Measurements from ENCODE around the gene MALT1. TPM values are rescaled to one million over a fixed set of nuclear protein-coding genes. Genes with fewer than 3 reads are reported as not detected.

The MALT1 gene
- polyA plus RNA-seq, 3 donors = 18.3 to 24.9 (median 23.8) TPM

DNA sequence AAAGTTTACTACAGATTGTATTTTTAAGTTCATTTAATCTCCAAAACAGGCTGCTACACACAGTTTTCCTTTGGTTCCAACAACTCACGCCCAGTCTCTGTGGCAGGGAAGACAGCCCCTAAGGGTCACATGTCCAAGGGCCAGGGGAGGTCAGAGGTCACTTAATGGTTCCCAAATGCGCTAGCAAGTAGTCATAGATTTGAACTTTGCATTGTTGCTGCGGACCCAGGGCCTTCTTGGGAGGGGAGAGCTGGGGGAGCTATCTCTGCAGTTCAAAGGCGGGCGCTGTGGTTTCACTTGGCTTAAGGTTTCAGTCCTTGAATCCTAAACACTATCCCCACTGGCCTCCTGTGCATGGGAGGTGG is 118.6 kb downstream of the MALT1 start:
- intact Hi-C loops (cut with micrococcal nuclease) = no loop called here
- Mint-ChIP-seq H3K4me1 (no peaks in the 10 kb centered on the region), H3K4me3 (no peak overlapping the region), H3K9me3 (no peaks in the 10 kb centered on the region), H3K27me3 (ENCODE audit: low read depth in 3 of 3) (peaks cover 0 to 5% (median 4%) of the 10 kb centered on the region in 3 donors), H3K36me3 (no peaks in the 10 kb centered on the region), H3K27ac (no peak overlapping the region)
- Histone ChIP-seq H3K4me2 (replicated peaks; ENCODE audit: extremely low read depth, low read length, poor library complexity, severe bottlenecking) (no peak overlapping the region), H3K4me1 (ENCODE audit: control insufficient read depth in 1 of 2, insufficient read depth in 2 of 2, low read length in 2 of 2) (no peaks in the 10 kb centered on the region), H3K9ac (ENCODE audit: insufficient read depth, low read length, poor library complexity, severe bottlenecking) (no peak overlapping the region), H3K27ac (ENCODE audit: low read depth in 1 of 2, low read length in 2 of 2) (no peak overlapping the region), H2AFZ (ENCODE audit: insufficient read depth, low read depth, low read length, poor library complexity, severe bottlenecking) (no peak overlapping the region), H3K36me3 (replicated peaks in 1 of 2; ENCODE audit: control insufficient read depth in 1 of 2, insufficient read depth in 2 of 2, low read length in 2 of 2) (no peaks in the 10 kb centered on the region), H3K9me3 (replicated peaks in 1 of 2; ENCODE audit: control insufficient read depth in 1 of 2, insufficient read depth in 1 of 2, low read length in 2 of 2) (no peaks in the 10 kb centered on the region), H3K27me3 (ENCODE audit: control insufficient read depth in 2 of 2, insufficient read depth in 2 of 2, low read length in 2 of 2) (no peaks in the 10 kb centered on the region), H3K79me2 (ENCODE audit: insufficient read depth, low read length) (no peaks in the 10 kb centered on the region), H4K20me1 (ENCODE audit: insufficient read depth, low read length) (no peaks in the 10 kb centered on the region), H3K4me3 (replicated peaks in 1 of 3; ENCODE audit: low read depth in 2 of 3, low read length in 3 of 3) (no peak overlapping the region)
- TF ChIP-seq, protein P1, sequence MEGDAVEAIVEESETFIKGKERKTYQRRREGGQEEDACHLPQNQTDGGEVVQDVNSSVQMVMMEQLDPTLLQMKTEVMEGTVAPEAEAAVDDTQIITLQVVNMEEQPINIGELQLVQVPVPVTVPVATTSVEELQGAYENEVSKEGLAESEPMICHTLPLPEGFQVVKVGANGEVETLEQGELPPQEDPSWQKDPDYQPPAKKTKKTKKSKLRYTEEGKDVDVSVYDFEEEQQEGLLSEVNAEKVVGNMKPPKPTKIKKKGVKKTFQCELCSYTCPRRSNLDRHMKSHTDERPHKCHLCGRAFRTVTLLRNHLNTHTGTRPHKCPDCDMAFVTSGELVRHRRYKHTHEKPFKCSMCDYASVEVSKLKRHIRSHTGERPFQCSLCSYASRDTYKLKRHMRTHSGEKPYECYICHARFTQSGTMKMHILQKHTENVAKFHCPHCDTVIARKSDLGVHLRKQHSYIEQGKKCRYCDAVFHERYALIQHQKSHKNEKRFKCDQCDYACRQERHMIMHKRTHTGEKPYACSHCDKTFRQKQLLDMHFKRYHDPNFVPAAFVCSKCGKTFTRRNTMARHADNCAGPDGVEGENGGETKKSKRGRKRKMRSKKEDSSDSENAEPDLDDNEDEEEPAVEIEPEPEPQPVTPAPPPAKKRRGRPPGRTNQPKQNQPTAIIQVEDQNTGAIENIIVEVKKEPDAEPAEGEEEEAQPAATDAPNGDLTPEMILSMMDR (IDR thresholded peaks at IDR 0.05) = no peak
- 90% methylated on average over 2 of the region's 5 CpGs for WGBS (ENCODE audit: insufficient coverage)
- DNase-seq = no peak

DNA sequence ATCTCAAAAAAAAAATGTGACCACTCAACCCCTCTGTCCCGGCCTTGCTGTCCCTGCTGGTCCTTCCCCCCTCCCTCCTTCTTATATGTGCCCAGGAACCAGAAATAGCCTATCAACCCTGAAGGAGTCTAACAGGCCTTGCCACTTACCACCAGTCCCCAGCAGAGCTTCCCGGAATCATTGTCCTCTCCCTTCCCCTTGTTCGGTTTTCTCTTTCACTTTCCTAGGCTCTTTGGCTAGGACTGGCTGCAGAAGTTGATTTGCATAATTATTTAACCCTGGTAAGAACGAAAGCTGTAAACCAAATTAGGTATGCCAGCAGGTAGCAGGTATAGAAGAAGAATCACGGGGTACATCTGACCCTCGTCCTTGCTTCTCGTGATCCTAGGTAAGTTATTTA is 120.8 kb downstream of the MALT1 start:
- 92% methylated on average over 2 of the region's 7 CpGs for WGBS (ENCODE audit: insufficient coverage)
- Histone ChIP-seq H3K9me3 (replicated peaks in 1 of 2; ENCODE audit: control insufficient read depth in 1 of 2, insufficient read depth in 1 of 2, low read length in 2 of 2) (no peaks in the 10 kb centered on the region), H2AFZ (ENCODE audit: insufficient read depth, low read depth, low read length, poor library complexity, severe bottlenecking) (no peak overlapping the region), H3K79me2 (ENCODE audit: insufficient read depth, low read length) (no peaks in the 10 kb centered on the region), H3K9ac (ENCODE audit: insufficient read depth, low read length, poor library complexity, severe bottlenecking) (no peak overlapping the region), H4K20me1 (ENCODE audit: insufficient read depth, low read length) (no peaks in the 10 kb centered on the region), H3K36me3 (replicated peaks in 1 of 2; ENCODE audit: control insufficient read depth in 1 of 2, insufficient read depth in 2 of 2, low read length in 2 of 2) (no peaks in the 10 kb centered on the region), H3K4me3 (replicated peaks in 1 of 3; ENCODE audit: low read depth in 2 of 3, low read length in 3 of 3) (no peak overlapping the region), H3K27me3 (ENCODE audit: control insufficient read depth in 2 of 2, insufficient read depth in 2 of 2, low read length in 2 of 2) (no peaks in the 10 kb centered on the region), H3K4me1 (ENCODE audit: control insufficient read depth in 1 of 2, insufficient read depth in 2 of 2, low read length in 2 of 2) (no peaks in the 10 kb centered on the region), H3K4me2 (replicated peaks; ENCODE audit: extremely low read depth, low read length, poor library complexity, severe bottlenecking) (no peak overlapping the region), H3K27ac (ENCODE audit: low read depth in 1 of 2, low read length in 2 of 2) (no peak overlapping the region)
- no peak for DNase-seq
- intact Hi-C loops (cut with micrococcal nuclease) = no loop called here
- Mint-ChIP-seq H3K27ac (no peak overlapping the region), H3K4me1 (no peaks in the 10 kb centered on the region), H3K9me3 (no peaks in the 10 kb centered on the region), H3K36me3 (no peaks in the 10 kb centered on the region), H3K4me3 (no peak overlapping the region), H3K27me3 (ENCODE audit: low read depth in 3 of 3) (peaks cover 3 to 9% (median 5%) of the 10 kb centered on the region in 3 donors)
- TF ChIP-seq, protein P1 (IDR thresholded peaks at IDR 0.05) = no peak

All from CD14-positive monocyte (primary cell).